H1 (cell line): Measurements from ENCODE around the gene ZNF511. TPM values are rescaled to one million over a fixed set of nuclear protein-coding genes. Genes with fewer than 3 reads are reported as not detected.

Source experiments
- CTCF ChIA-PET: fragments of 300-600 bp; sonication (Branson Sonifier 250); formaldehyde crosslinking; loops from one replicate; lab custom pipeline; 2021; ENCODE audit not compliant: partially characterized antibody; lab: Charles Lee
- POLR2A ChIA-PET: fragments of 300-600 bp; sonication (Branson Sonifier 250); formaldehyde crosslinking; loops from one replicate; lab custom pipeline; 2021; ENCODE audit warnings: inconsistent platforms; ENCODE audit not compliant: partially characterized antibody; lab: Charles Lee
- DNase-seq, 2 experiments: peaks; one replicate each; pipeline versions ENCODE4 v3.0.0 to v3.0.0-alpha.2; 2010 to 2022; ENCODE audit warnings: low spot score in 2 of 2, low read depth in 1 of 2, mixed read lengths in 1 of 2
- FAIRE-seq: peaks from 2 replicates; lab custom pipeline; 2011; peaks lifted over from hg19 to GRCh38; lab: Jason Lieb, UNC
- H2AFZ ChIP-seq: 2 replicates; pipeline ENCODE4 v1.8.1; 2012; ENCODE audit warnings: low read length, inconsistent platforms
- H2AK5ac ChIP-seq: 2 replicates; pipeline ENCODE4 v1.6.1; 2013; ENCODE audit warnings: low read depth, low read length
- H2BK120ac ChIP-seq: replicated peaks from 2 replicates; pipeline ENCODE3; 2013; ENCODE audit warnings: low read depth, low read length, inconsistent platforms
- H2BK12ac ChIP-seq: 2 replicates; pipeline ENCODE4 v1.6.1; 2013; ENCODE audit warnings: low read depth, low read length
- H2BK15ac ChIP-seq: 2 replicates; pipeline ENCODE4 v1.6.1; 2013; ENCODE audit warnings: low read length
- H2BK20ac ChIP-seq: 2 replicates; pipeline ENCODE4 v1.6.1; 2013; ENCODE audit warnings: low read length
- H2BK5ac ChIP-seq: 2 replicates; pipeline ENCODE4 v1.6.1; 2013; ENCODE audit warnings: low read depth, low read length
- H3K14ac ChIP-seq: 2 replicates; pipeline ENCODE4 v1.6.1; 2013; ENCODE audit warnings: inconsistent platforms; ENCODE audit not compliant: insufficient read length
- H3K18ac ChIP-seq: 2 replicates; pipeline ENCODE4 v1.6.1; 2013; ENCODE audit warnings: low read length; ENCODE audit errors: extremely low read depth
- H3K23ac ChIP-seq: 2 replicates; pipeline ENCODE4 v1.6.1; 2013; ENCODE audit warnings: inconsistent platforms; ENCODE audit not compliant: insufficient read length
- H3K23me2 ChIP-seq: 2 replicates; pipeline ENCODE4 v1.6.1; 2013; ENCODE audit warnings: low read depth, low read length
- H3K27ac ChIP-seq: 2 replicates; pipeline ENCODE4 v1.6.1; 2011; ENCODE audit warnings: low read depth, low read length, inconsistent platforms
- H3K27me3 ChIP-seq, 4 experiments: replicated peaks in 1 of 4; 1 replicate in 1 of 4; 2 replicates in 3 of 4; pipeline versions ENCODE4 v1.6.1 to v1.8.1; 2011 to 2013; ENCODE audit warnings: low read length in 3 of 4, mild to moderate bottlenecking in 3 of 4, inconsistent platforms in 2 of 4, mixed read lengths in 2 of 4, moderate library complexity in 1 of 4; ENCODE audit not compliant: control insufficient read depth in 3 of 4, insufficient read depth in 3 of 4; ENCODE audit errors: extremely low read depth in 1 of 4
- H3K36me3 ChIP-seq, 4 experiments: 2 replicates each; pipeline versions ENCODE4 v1.6.1 to v1.8.1; 2011 to 2013; ENCODE audit warnings: mild to moderate bottlenecking in 4 of 4, low read length in 3 of 4, moderate library complexity in 2 of 4, control low read depth in 1 of 4, inconsistent platforms in 1 of 4; ENCODE audit not compliant: insufficient read depth in 4 of 4, control insufficient read depth in 2 of 4
- H3K4ac ChIP-seq: replicated peaks from 2 replicates; pipeline ENCODE3; 2013; ENCODE audit warnings: low read length, low read depth, mixed read lengths, inconsistent platforms; ENCODE audit not compliant: insufficient read length
- H3K4me1 ChIP-seq, 4 experiments: replicated peaks in 1 of 4; 1 replicate in 1 of 4; 2 replicates in 3 of 4; pipeline versions ENCODE4 v1.6.1 to v1.8.1; 2011 to 2013; ENCODE audit warnings: low read length in 3 of 4, inconsistent platforms in 2 of 4, mixed read lengths in 1 of 4; ENCODE audit not compliant: insufficient read depth in 4 of 4, control insufficient read depth in 3 of 4
- H3K4me2 ChIP-seq, 2 experiments: 2 replicates each; pipeline versions ENCODE4 v1.6.1 to v1.8.1; 2011 to 2013; ENCODE audit warnings: low read depth in 2 of 2, low read length in 2 of 2, control low read depth in 1 of 2, inconsistent platforms in 1 of 2, mild to moderate bottlenecking in 1 of 2; ENCODE audit not compliant: insufficient read depth in 1 of 2
- H3K4me3 ChIP-seq, 4 experiments: fragments of 200-600, 300-600 bp in 1 of 4; sonication (generic), shearing (Covaris generic), sonication (Bioruptor Twin) in 1 of 4; 2 replicates each; pipeline versions ENCODE4 v1.5.1 to v1.8.1; 2011 to 2016; ENCODE audit warnings: low read length in 4 of 4, low read depth in 3 of 4, control low read depth in 2 of 4, inconsistent platforms in 2 of 4, mild to moderate bottlenecking in 2 of 4, mixed read lengths in 1 of 4, moderate library complexity in 1 of 4; ENCODE audit not compliant: insufficient read depth in 2 of 4; ENCODE audit errors: extremely low read depth in 1 of 4
- H3K56ac ChIP-seq: replicated peaks from 2 replicates; pipeline ENCODE3; 2013; ENCODE audit warnings: low read depth, mild to moderate bottlenecking, mixed read lengths, low read length, inconsistent platforms; ENCODE audit not compliant: insufficient read length
- H3K79me1 ChIP-seq: 2 replicates; pipeline ENCODE4 v1.6.1; 2013; ENCODE audit warnings: low read depth, low read length, control low read depth
- H3K79me2 ChIP-seq, 2 experiments: 2 replicates each; pipeline versions ENCODE4 v1.6.1 to v1.8.1; 2012 to 2013; ENCODE audit warnings: low read length in 2 of 2, mild to moderate bottlenecking in 2 of 2, inconsistent platforms in 1 of 2; ENCODE audit not compliant: insufficient read depth in 2 of 2, control insufficient read depth in 1 of 2
- H3K9ac ChIP-seq, 4 experiments: replicated peaks in 1 of 4; 1 replicate in 1 of 4; 2 replicates in 3 of 4; pipeline versions ENCODE4 v1.6.1 to v1.8.1; 2011 to 2013; ENCODE audit warnings: low read depth in 3 of 4, low read length in 3 of 4, control low read depth in 2 of 4, mild to moderate bottlenecking in 2 of 4, moderate library complexity in 2 of 4, inconsistent platforms in 1 of 4; ENCODE audit errors: extremely low read depth in 1 of 4
- H3K9me3 ChIP-seq, 2 experiments: 2 replicates each; pipeline versions ENCODE4 v1.6.1 to v1.8.1; 2012 to 2013; ENCODE audit warnings: mild to moderate bottlenecking in 2 of 2, moderate library complexity in 2 of 2, control low read depth in 1 of 2, inconsistent platforms in 1 of 2, low read depth in 1 of 2, low read length in 1 of 2, mixed read lengths in 1 of 2; ENCODE audit not compliant: insufficient read depth in 2 of 2
- H4K20me1 ChIP-seq, 2 experiments: replicated peaks in 1 of 2; 2 replicates each; pipeline versions ENCODE3 to v1.8.1; 2011 to 2013; ENCODE audit warnings: inconsistent platforms in 2 of 2, low read length in 2 of 2, mild to moderate bottlenecking in 1 of 2; ENCODE audit not compliant: insufficient read depth in 2 of 2, control insufficient read depth in 1 of 2
- H4K5ac ChIP-seq: 2 replicates; pipeline ENCODE4 v1.6.1; 2013; ENCODE audit warnings: low read length, low read depth, mixed read lengths, inconsistent platforms; ENCODE audit not compliant: insufficient read length
- H4K8ac ChIP-seq: 2 replicates; pipeline ENCODE4 v1.8.0; 2013; ENCODE audit warnings: mild to moderate bottlenecking, moderate library complexity, low read length, inconsistent platforms; ENCODE audit not compliant: insufficient read depth; ENCODE audit errors: extremely low read depth
- H4K91ac ChIP-seq: replicated peaks from 2 replicates; pipeline ENCODE3; 2013; ENCODE audit warnings: low read length, mixed read lengths, inconsistent platforms; ENCODE audit not compliant: insufficient read length
- ASH2L ChIP-seq: fragments of 200-600, 300-600 bp; sonication (generic); IDR thresholded peaks from one replicate; pipeline ENCODE4 v1.7.1; 2017; ENCODE audit warnings: low read length
- RAD21 ChIP-seq, 2 experiments: IDR thresholded peaks in 1 of 2; conservative IDR thresholded peaks in 1 of 2; 2 replicates each; pipeline ENCODE4 v1.6.1; 2011; ENCODE audit warnings: low read depth in 2 of 2, low read length in 2 of 2, improper control_type of control experiment in 1 of 2, inconsistent platforms in 1 of 2, mild to moderate bottlenecking in 1 of 2, moderate library complexity in 1 of 2
- SP2 ChIP-seq: IDR thresholded peaks from 2 replicates; pipeline ENCODE4 v1.6.1; 2012; ENCODE audit warnings: mild to moderate bottlenecking, low read length, inconsistent platforms
- SUZ12 ChIP-seq: fragments of 200-600 bp; sonication (generic); IDR thresholded peaks from 2 replicates; pipeline ENCODE4 v1.6.1; 2012; ENCODE audit warnings: mild to moderate bottlenecking, inconsistent platforms, low read length, moderate library complexity, mixed read lengths
- TAF1 ChIP-seq: IDR thresholded peaks from 2 replicates; pipeline ENCODE4 v1.6.1; 2011; ENCODE audit warnings: mild to moderate bottlenecking, low read depth, low read length
- TAF7 ChIP-seq: optimal IDR thresholded peaks from 2 replicates; pipeline ENCODE3; 2011; ENCODE audit warnings: low read depth, mild to moderate bottlenecking, inconsistent platforms, low read length, moderate library complexity, borderline replicate concordance
- TCF12 ChIP-seq: IDR thresholded peaks from 2 replicates; pipeline ENCODE4 v1.6.1; 2011; ENCODE audit warnings: low read depth, mild to moderate bottlenecking, low read length
- WGBS, 2 experiments: shearing (Covaris generic) in 1 of 2; methylation state at CpG; one replicate each; pipeline versions ENCODE4 v1.1.6 to v1.1.7; 2013 to 2015; ENCODE audit warnings: low lambda C conversion rate in 2 of 2, mixed read lengths in 2 of 2, inconsistent platforms in 1 of 2, low coverage in 1 of 2, missing lambda C conversion rate in 1 of 2; ENCODE audit not compliant: insufficient replicate concordance in 2 of 2, insufficient coverage in 1 of 2, insufficient read length in 1 of 2; ENCODE audit errors: extremely low coverage in 1 of 2, missing lambda C conversion rate in 1 of 2; 5-methylcytosine and 5-hydroxymethylcytosine counted together
- polyA plus RNA-seq, 7 experiments: library from polyadenylated mRNA; depleted of rRNA in 3 of 7; stranded (reverse) in 5 of 7; unstranded in 2 of 7; fragments of >200 nt in 5 of 7; fragments of 200-250 nt in 2 of 7; gene quantifications; 1 replicate in 5 of 7; 2 replicates in 1 of 7; 4 replicates in 1 of 7; pipeline versions ENCODE4 v1.2.1 to v1.2.3, GENCODE V29; 2011 to 2013; ENCODE audit warnings: missing spikeins in 2 of 7, mixed read lengths in 2 of 7
- total RNA-seq: library from RNA; stranded (reverse); fragmentation: NEBNext Ultra II Directional; extraction: Animal tissue kit (Norgen Biotek cat#: 25700); gene quantifications from 2 replicates; pipeline ENCODE4 v1.2.1, GENCODE V29; 2021

Gene ZNF511
- total and polyA plus RNA-seq, 2 of the 8 experiments (the other 6 are each of a cell fraction or from before 2014, with no cell fraction given) = 55.4 to 71.7 TPM

DNA sequence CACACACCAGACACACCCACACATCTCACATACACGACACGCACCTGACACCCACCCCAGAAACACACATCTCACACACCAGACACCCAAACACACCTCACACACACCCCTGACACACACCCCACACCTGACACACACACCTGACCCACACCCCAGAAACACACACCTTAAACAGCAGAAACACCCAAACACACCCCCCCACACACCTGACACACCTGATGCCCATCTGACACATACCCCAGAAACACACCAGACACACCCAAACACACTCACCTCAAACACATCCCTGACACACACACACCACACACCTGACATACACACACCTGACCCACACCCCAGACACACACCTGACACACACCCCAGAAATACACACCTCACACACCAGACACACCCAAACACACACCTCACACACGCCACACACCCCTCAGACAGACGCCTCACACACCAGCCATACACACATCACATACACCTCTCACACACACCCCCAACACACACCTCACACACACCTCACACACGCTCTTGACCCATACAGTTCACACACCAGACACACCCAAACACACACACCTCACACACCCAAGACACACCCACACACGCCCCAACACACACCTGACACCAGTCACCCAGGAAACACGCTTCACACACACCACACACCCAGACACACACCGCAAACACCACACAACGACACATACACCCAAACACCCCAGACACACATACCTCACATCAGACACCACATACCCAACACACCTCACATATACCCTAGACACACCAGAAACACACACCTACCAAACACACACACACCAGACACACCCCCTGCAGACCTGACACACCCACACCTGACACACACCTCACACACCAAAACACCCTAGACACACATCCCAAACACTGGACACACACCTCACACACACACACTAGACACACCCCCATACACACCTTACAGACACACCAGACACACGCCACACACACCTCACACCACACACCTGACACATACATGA lies 29.7 kb downstream of the ZNF511 start:
- H3K36me3 ChIP-seq = no peaks in the 10 kb centered on the region; a peak in 1 of 8 replicates
- no peak for FAIRE-seq
- H3K4me1 ChIP-seq = peaks cover 0 to 18% (median 7%) of the 10 kb centered on the region in 4 experiments; a peak in 6 of 7 replicates

More for the DNA sequence above, 29.7 kb downstream of the ZNF511 start:
- Histone ChIP-seq H2BK15ac (no peak overlapping the region; the same call in 1 of the 2 replicates), H3K23me2 (peaks cover 32% of the 10 kb centered on the region; the same call in 1 of the 2 replicates), H2AK5ac (no peak overlapping the region), H4K8ac (no peak overlapping the region; the same call in 1 of the 2 replicates), H3K14ac (no peak overlapping the region), H3K79me2 (no peaks in the 10 kb centered on the region), H2AFZ (no peak overlapping the region), H2BK5ac (no peak overlapping the region), H4K20me1 (peaks cover 0 to 20% of the 10 kb centered on the region in 2 experiments), H3K27ac (no peak overlapping the region), H3K4ac (no peak overlapping the region), H2BK20ac (0 out of 2 replicates have a peak overlapping the region, but pooled peaks have one; percentile 21), H2BK12ac (0 out of 2 replicates have a peak overlapping the region, but pooled peaks have one; percentile 20), H4K91ac (no peak overlapping the region), H3K4me2 (no peak overlapping the region), H2BK120ac (no peak overlapping the region), H3K56ac (peak overlapping the region; percentile 86), H3K18ac (no peak overlapping the region), H3K79me1 (no peaks in the 10 kb centered on the region), H4K5ac (no peak overlapping the region), H3K4me3 (no peak overlapping the region; a peak in 1 of 8 replicates), H3K27me3 (peaks cover 25 to 48% (median 43%) of the 10 kb centered on the region in 4 experiments), H3K9ac (no peak overlapping the region), H3K23ac (no peak overlapping the region), H3K9me3 (peaks cover 0 to 7% of the 10 kb centered on the region in 2 experiments; a peak in 1 of 4 replicates)
- POLR2A ChIA-PET = no interaction called here
- DNase-seq = no peak
- CTCF ChIA-PET = no interaction called here
- no peak for TF ChIP-seq RAD21 (IDR thresholded peaks at IDR 0.05 in 1 of 2, conservative IDR thresholded peaks at IDR 0.05 in 1 of 2; ENCODE audit: low read depth in 2 of 2, low read length in 2 of 2)
- no peak for TF ChIP-seq TAF1
- TF ChIP-seq ASH2L = no peak
- TF ChIP-seq SUZ12 = no peak
- no peak for TF ChIP-seq SP2
- no peak for TF ChIP-seq TCF12
- no peak for TF ChIP-seq TAF7
- 83 to 100% methylated on average over 1 to 10 of the region's 10 CpGs for WGBS, 2 experiments
